ENCODE data around the gene ADIRF. TPM values are rescaled to one million over a fixed set of nuclear protein-coding genes. Genes with fewer than 3 reads are reported as not detected.
A peak's percentile ranks its signal among the peaks of the same experiment; 100 is the strongest.
"Not testable (repeated sequence)": the region's sequence is repeated elsewhere in the genome, so short reads cannot be mapped to it uniquely, and the experiment has no call there.

The ADIRF gene
- total RNA-seq, 1 donor from 2014 or later = not detected

DNA sequence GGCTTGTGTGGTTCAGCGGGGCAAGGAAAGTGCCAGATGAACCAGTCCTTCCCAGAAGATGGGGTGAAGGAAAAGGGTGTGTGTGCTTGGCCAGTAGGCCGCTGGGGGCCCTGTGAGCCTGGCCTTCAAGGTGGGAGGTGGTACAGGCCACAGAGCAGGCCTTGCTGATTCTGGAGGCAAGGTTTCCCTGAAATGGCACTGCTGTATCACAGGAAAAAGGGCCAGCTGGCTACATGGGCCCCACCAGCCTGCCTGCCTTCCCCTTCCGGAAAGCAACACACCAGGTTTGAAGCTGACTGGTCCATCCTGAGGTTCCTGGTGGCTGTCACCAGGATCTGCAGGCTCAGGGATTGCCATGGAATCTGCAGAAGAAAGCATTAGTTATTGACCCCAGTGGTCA lies 23.4 kb upstream of the ADIRF start:
- Histone ChIP-seq H3K9ac (no peak overlapping the region), H3F3A (ENCODE audit: low read depth) (no peaks in the 10 kb centered on the region), H3K36me3 (no peaks in the 10 kb centered on the region), H4K20me1 (ENCODE audit: low read depth) (no peaks in the 10 kb centered on the region), H3K4me3 (no peak overlapping the region), H3K79me2 (ENCODE audit: low read depth) (no peaks in the 10 kb centered on the region), H3K4me2 (no peak overlapping the region), H2AFZ (replicated peaks) (no peak overlapping the region), H3K4me1 (peaks cover 4% of the 10 kb centered on the region), H3K27ac (no peak overlapping the region), H3K27me3 (no peaks in the 10 kb centered on the region), H3K9me3 (ENCODE audit: low read depth) (no peaks in the 10 kb centered on the region)
- Mint-ChIP-seq H3K4me3 (no peak overlapping the region), H3K9me3 (no peaks in the 10 kb centered on the region), H3K4me1 (peaks cover 8% of the 10 kb centered on the region), H3K36me3 (no peaks in the 10 kb centered on the region), H3K27ac (no peak overlapping the region), H3K27me3 (ENCODE audit: insufficient read depth, low read depth) (peaks cover 8% of the 10 kb centered on the region)
- TF ChIP-seq EZH2phosphoT487 (IDR thresholded peaks at IDR 0.05) = no peak
- TF ChIP-seq EZH2 (IDR thresholded peaks at IDR 0.05) = no peak
- TF ChIP-seq, protein P1, sequence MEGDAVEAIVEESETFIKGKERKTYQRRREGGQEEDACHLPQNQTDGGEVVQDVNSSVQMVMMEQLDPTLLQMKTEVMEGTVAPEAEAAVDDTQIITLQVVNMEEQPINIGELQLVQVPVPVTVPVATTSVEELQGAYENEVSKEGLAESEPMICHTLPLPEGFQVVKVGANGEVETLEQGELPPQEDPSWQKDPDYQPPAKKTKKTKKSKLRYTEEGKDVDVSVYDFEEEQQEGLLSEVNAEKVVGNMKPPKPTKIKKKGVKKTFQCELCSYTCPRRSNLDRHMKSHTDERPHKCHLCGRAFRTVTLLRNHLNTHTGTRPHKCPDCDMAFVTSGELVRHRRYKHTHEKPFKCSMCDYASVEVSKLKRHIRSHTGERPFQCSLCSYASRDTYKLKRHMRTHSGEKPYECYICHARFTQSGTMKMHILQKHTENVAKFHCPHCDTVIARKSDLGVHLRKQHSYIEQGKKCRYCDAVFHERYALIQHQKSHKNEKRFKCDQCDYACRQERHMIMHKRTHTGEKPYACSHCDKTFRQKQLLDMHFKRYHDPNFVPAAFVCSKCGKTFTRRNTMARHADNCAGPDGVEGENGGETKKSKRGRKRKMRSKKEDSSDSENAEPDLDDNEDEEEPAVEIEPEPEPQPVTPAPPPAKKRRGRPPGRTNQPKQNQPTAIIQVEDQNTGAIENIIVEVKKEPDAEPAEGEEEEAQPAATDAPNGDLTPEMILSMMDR (IDR thresholded peaks at IDR 0.05) = no peak
- DNase-seq (ENCODE audit: low spot score) = no peak

- DNase-seq (ENCODE audit: low spot score) = peak; percentile 79
- no peaks in the 10 kb centered on the region for H3K79me2 ChIP-seq (ENCODE audit: low read depth)
- H3K27ac Mint-ChIP-seq = peak overlapping the region; percentile 58
Measured at GRCh38 chr10:86945361-86946212, 22.7 kb upstream of the ADIRF start.

GRCh38 chr10:86946213-86947155 lies 21.8 kb upstream of the ADIRF start:
- Mint-ChIP-seq H3K36me3 (no peaks in the 10 kb centered on the region), H3K27ac (peak overlapping the region; percentile 65), H3K4me3 (no peak overlapping the region), H3K27me3 (ENCODE audit: insufficient read depth, low read depth) (peaks cover 11% of the 10 kb centered on the region), H3K4me1 (peaks cover 8% of the 10 kb centered on the region), H3K9me3 (peaks cover 4% of the 10 kb centered on the region)
- Histone ChIP-seq H3K27ac (no peak overlapping the region), H2AFZ (replicated peaks) (peak overlapping the region; percentile 98), H3K4me3 (no peak overlapping the region), H3K4me1 (peaks cover 4% of the 10 kb centered on the region), H3K9ac (no peak overlapping the region), H3K36me3 (no peaks in the 10 kb centered on the region), H3K9me3 (ENCODE audit: low read depth) (no peaks in the 10 kb centered on the region), H3K79me2 (ENCODE audit: low read depth) (no peaks in the 10 kb centered on the region), H3F3A (ENCODE audit: low read depth) (no peaks in the 10 kb centered on the region), H3K27me3 (no peaks in the 10 kb centered on the region), H3K4me2 (no peak overlapping the region), H4K20me1 (ENCODE audit: low read depth) (no peaks in the 10 kb centered on the region)
- no peak for DNase-seq (ENCODE audit: low spot score)
- TF ChIP-seq EZH2 (IDR thresholded peaks at IDR 0.05) (no peak), EZH2phosphoT487 (IDR thresholded peaks at IDR 0.05) (no peak)
- TF ChIP-seq, protein P1 (IDR thresholded peaks at IDR 0.05) = no peak

More at GRCh38 chr10:86945361-86946212, 22.7 kb upstream of the ADIRF start:
- Histone ChIP-seq H3K27ac (no peak overlapping the region), H3K27me3 (no peaks in the 10 kb centered on the region), H4K20me1 (ENCODE audit: low read depth) (no peaks in the 10 kb centered on the region), H2AFZ (replicated peaks) (peak overlapping the region; percentile 98), H3K4me2 (peak overlapping the region; percentile 19), H3F3A (ENCODE audit: low read depth) (no peaks in the 10 kb centered on the region), H3K9me3 (ENCODE audit: low read depth) (no peaks in the 10 kb centered on the region), H3K4me3 (no peak overlapping the region), H3K4me1 (peaks cover 4% of the 10 kb centered on the region), H3K9ac (no peak overlapping the region), H3K36me3 (no peaks in the 10 kb centered on the region)
- TF ChIP-seq EZH2phosphoT487 (IDR thresholded peaks at IDR 0.05) = no peak
- TF ChIP-seq, protein P1 (IDR thresholded peaks at IDR 0.05) = peak; percentile 68
- TF ChIP-seq EZH2 (IDR thresholded peaks at IDR 0.05) = no peak
- Mint-ChIP-seq H3K27me3 (ENCODE audit: insufficient read depth, low read depth) (peaks cover 8% of the 10 kb centered on the region), H3K4me3 (no peak overlapping the region), H3K4me1 (peaks cover 8% of the 10 kb centered on the region), H3K36me3 (no peaks in the 10 kb centered on the region), H3K9me3 (peaks cover 2% of the 10 kb centered on the region)

DNA sequence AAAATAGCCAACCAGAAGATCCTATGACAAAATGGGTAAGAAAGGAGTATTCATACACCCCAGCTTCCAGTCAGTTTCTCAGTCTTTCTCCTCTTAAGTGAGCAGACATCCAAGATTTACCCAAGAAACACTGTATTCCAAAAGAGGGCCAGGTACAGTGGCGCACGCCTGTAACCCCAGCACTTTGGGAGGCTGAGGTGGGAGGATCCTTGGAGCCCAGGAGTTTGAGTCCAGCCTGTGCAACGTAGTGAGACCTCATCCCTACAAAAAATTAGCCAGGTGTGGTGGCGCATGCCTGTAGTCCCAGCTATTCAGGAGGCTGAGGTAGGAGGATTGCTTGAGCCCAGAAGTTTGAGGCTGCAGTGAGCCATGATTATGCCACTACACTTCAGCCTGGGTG lies 20.5 kb upstream of the ADIRF start:
- Mint-ChIP-seq H3K9me3 (peaks cover 17% of the 10 kb centered on the region), H3K27me3 (ENCODE audit: insufficient read depth, low read depth) (peaks cover 11% of the 10 kb centered on the region)
- H3K36me3 Mint-ChIP-seq; H3K4me1 ChIP-seq; DNase-seq (ENCODE audit: low spot score); H3K27ac ChIP-seq; H4K20me1 ChIP-seq (ENCODE audit: low read depth); H3K79me2 ChIP-seq (ENCODE audit: low read depth); H3K4me3 ChIP-seq; H3K27ac Mint-ChIP-seq; H3F3A ChIP-seq (ENCODE audit: low read depth); H3K4me2 ChIP-seq; H2AFZ ChIP-seq (replicated peaks); H3K4me1 Mint-ChIP-seq; H3K4me3 Mint-ChIP-seq; H3K9me3 ChIP-seq (ENCODE audit: low read depth); H3K27me3 ChIP-seq; H3K36me3 ChIP-seq; H3K9ac ChIP-seq: not testable (repeated sequence)
